AML-193 (cell line): ENCODE measurements around the gene KLHL30.

Experiments used
- DNase-seq, 2 experiments: peaks; one replicate each; lab custom pipeline; 2025; lab: John Stamatoyannopoulos, UW

Gene KLHL30

DNA sequence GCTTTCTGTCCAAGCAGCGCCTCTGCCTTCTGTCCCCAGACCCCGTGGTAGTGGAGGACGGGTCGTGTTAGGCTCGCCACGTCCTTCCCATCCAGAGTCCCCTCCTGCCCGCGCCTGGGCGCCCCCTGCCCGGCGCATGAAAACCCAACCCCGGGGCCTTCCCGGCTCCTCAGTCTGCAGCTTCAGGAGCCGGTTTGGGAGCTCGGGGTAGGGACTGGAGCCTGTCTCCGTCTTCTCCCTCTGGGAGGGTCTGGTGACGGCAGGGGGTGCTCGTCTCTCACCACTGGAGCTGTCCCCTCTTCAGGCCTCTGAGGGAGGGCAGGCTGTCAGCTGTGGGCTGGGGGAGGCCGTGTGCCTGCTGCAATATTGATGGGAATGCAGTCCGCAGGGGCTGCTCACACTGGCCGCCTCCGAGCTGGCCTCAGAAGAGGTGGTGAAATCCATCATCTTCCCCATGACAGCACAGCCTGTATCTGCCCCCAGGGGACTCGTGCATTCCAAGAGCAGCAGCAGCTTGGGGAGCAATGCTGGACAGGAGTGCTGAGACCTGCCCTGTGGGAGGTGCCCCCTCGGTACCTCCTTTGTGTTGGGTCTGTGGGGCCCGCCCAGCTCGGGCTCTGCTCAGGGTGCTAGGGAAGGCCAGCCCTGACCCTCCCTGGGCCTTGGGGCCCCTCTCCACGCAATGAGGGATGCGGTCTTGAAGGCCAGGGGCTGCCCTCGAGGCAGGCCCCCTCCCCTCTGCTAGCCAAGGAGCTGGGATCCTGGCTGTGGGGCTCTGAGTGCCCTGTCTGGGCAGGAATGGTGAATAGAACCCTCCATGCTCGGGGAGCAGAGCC lies 17.8 kb upstream of the KLHL30 start:
- DNase-seq, result no peak

- no peak for DNase-seq
Measured at GRCh38 chr2:238121511-238122286, 16.8 kb upstream of the KLHL30 start.

GRCh38 chr2:238122287-238123217 lies 15.9 kb upstream of the KLHL30 start:
- DNase-seq, result no peak

GRCh38 chr2:238123218-238123971 lies 15.1 kb upstream of the KLHL30 start:
- no peak for DNase-seq

DNA sequence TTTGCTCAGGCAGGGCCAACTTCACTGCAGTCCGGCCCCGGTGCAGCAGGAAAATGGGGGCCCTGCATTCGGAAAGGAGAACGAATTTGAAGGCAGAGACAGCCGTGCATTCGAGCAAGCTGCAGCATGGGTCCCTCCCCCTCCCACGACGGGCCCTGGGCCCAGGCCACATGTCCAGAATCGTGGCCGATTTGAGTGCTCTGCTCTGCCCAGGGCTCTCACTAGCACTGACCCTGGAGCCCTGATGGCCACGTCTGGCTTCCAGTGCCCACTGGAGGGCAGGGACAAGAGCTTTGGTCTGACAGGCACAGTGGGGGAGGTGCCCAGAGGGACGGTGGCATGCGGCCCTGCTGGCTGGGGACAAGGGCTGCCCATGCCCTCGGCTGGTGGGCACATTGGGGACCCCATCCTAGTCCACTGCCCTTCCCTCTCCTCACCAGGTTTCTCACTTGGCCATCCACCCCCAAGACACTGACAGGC lies 14.4 kb upstream of the KLHL30 start:
- DNase-seq, result no peak

DNA sequence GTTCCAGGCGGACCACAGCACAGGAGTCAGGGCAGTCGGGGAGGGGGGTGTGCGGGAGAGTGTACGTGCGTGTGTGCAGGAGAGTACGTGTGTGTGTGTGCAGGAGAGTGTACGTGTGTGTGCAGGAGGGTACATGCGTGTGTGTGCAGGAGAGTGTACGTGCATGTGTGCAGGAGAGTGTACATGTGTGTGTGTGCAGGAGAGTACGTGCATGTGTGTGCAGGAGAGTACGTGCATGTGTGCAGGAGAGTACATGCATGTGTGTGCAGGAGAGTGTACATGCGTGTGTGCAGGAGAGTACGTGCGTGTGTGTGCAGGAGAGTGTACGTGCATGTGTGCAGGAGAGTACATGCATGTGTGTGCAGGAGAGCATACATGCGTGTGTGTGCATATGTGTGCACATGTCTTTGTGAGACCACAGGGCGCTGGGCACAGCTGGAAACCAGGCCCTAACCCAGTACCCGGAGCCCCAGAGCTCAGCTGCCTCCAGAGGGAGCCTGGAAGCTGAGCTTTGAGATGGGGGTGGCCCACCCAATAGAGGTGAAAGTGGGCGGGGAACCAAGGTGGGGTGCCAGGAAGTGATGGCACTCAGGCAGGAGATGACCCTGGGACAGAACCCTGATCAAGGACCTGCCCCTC lies 13.9 kb upstream of the KLHL30 start:
- no peak for DNase-seq

GRCh38 chr2:238125127-238125885 lies 13.2 kb upstream of the KLHL30 start:
- DNase-seq, result no peak

DNA sequence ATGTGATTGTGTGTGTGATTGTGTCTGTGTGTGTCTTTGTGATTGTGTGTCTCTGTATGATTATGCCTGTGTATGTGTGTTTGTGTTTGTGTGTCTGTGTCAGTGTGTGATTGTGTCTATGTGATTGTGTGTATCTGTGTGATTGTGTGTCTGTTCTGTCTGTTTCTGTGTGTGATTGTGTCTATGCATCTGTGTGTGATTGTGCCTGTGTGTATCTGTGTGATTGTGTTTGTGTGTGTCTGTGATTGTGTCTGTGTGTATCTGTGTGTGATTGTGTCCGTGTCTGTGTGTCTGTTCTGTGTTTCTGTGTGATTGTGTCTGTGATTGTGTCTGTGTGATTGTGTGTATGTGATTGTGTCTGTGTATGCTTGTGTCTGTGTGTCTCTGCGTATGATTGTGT lies 12.1 kb upstream of the KLHL30 start:
- no peak for DNase-seq

- DNase-seq, result no peak
Measured at GRCh38 chr2:238126775-238127164, 11.7 kb upstream of the KLHL30 start.

DNA sequence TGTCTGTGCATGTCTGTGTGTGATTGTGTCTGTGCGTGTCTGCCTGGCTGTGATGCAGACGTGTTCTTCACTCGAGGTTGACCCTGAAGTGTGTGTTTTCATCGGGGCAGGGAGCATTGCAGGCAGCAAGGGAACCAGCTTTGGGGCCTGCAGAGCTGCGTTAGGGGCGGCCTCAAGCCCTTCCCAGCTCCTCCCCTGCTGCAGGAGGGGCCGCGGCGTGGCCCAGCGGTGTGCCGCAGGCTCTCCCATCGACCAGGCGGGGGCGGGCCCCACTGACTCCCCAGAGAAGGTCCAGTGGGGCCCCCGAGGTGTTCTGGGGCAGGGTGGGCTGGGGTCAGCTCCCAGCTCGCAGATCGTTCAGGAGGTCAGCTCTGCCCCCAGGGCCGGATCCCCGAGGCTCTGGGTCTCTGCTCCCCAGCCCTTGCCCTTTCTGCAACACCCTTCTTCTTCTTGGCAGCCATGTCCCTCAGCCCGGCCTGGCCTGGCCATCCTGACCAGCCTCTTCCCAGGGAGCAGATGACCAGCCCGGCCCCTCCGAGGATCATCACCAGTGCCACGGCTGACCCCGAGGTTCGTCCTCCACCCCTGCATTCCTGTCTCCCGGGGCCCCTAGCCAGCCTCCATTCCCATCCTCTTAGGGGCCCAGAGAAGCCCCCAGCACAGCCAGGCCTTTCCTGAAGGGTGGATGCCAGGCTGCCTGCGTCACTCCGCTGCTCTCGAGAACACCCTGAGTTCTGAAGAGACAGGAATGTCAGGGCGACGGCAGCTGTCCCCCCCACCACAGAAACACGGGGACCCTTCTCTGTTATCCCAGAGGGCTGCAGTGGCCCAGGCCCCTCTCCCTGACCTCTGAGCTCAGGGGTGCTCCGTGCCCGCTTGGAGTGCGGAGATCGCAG lies 11.1 kb upstream of the KLHL30 start:
- no peak for DNase-seq

DNA sequence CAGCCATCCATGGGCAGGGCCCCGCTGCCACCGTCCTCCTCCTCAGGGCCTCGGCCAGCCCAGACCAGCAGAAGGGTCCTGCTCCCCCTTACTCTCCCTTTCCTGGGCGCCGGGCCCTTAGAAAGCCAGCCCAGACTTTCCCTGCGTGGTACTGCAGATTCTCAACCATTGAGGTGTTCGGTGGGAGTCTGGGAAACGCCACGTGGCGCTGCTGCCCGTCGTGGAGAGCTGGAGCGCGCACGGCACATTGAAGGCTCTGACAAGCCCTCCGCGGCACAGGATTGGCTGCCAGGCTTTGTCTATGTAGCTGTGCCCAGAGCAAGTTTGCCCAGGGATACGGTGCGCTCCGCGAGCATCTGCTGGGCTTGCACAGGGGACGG lies 10.4 kb upstream of the KLHL30 start:
- no peak for DNase-seq

DNA sequence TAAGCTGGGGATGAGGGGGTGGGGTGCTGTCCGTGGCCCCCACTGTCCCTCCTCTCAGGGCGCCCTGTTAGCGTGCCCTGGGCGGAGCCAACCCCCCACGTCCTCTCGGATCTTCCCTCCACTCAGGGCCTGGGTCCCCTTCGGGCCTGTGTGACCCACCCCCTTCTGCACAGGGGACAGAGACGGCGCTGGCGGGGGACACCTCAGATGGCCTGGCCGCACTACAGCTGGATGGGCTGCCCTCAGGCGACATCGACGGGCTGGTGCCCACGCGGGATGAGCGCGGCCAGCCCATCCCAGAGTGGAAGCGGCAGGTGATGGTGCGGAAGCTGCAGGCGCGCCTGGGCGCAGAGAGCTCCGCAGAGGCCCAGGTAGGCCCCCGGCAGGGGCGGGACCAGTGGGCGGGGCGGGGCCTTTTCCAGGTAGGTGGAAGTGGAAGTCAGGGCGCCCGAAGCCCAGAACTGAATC lies 9.9 kb upstream of the KLHL30 start:
- no peak for DNase-seq

- DNase-seq, result no peak
Measured at GRCh38 chr2:238129166-238130010, 9.1 kb upstream of the KLHL30 start.

DNA sequence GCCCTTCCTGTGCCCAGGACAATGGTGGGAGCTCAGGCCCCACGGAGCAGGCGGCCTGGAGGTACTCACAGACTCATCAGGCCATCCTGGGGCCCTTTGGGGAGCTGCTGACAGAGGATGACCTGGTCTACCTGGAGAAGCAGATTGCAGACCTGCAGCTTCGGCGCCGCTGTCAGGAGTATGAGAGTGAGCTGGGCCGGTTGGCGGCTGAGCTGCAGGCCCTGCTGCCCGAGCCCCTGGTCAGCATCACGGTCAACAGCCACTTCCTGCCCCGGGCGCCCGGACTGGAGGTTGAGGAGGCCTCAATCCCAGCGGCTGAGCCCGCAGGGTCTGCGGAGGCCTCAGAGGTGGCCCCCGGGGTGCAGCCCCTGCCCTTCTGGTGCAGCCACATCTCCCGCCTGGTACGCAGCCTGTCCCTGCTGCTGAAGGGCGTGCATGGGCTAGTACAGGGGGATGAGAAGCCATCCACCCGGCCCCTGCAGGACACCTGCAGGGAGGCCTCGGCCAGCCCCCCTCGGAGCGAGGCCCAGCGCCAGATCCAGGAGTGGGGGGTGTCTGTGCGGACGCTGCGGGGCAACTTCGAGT lies 8.3 kb upstream of the KLHL30 start:
- DNase-seq, result no peak

DNA sequence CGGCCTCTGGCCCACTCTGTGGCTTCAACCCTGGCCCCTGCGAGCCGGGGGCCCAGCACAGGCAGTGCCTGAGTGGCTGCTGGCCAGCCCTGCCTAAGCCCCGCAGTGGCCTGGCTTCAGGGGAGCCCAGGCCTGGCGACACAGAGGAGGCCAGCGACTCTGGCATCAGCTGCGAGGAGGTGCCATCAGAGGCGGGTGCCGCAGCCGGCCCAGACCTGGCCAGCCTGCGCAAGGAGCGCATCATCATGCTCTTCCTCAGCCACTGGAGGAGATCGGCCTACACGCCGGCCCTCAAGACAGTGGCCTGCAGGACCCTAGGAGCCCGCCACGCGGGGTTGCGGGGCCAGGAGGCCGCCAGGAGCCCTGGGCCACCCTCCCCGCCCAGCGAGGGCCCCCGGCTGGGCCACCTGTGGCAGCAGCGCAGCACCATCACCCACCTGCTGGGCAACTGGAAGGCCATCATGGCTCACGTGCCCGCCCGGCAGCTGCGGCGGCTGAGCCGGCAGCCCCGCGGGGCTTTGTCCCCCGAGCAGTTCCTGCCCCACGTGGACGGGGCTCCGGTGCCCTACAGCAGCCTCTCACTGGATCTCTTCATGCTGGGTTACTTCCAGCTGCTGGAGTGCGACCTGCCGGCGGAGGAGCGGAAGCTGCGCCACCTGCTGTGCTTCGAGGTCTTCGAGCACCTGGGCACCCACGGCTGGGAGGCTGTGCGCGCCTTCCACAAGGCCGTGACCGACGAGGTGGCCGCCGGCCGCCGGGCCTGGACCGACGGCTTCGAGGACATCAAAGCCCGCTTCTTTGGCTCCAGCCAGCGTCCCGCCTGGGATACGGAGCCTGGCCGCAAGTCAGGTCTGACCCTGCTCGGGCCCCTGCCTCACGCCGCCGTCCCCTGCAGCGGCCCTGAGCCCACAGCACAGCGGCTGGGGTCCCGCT lies 7.5 kb upstream of the KLHL30 start:
- DNase-seq, result no peak

GRCh38 chr2:238131761-238132462 lies 6.6 kb upstream of the KLHL30 start:
- DNase-seq, result no peak
